ENCODE results near the gene ACTG1. TPM values are rescaled to one million over a fixed set of nuclear protein-coding genes. Genes with fewer than 3 reads are reported as not detected.

The ACTG1 gene
- total RNA-seq, 1 donor from 2014 or later: 468 TPM

DNA sequence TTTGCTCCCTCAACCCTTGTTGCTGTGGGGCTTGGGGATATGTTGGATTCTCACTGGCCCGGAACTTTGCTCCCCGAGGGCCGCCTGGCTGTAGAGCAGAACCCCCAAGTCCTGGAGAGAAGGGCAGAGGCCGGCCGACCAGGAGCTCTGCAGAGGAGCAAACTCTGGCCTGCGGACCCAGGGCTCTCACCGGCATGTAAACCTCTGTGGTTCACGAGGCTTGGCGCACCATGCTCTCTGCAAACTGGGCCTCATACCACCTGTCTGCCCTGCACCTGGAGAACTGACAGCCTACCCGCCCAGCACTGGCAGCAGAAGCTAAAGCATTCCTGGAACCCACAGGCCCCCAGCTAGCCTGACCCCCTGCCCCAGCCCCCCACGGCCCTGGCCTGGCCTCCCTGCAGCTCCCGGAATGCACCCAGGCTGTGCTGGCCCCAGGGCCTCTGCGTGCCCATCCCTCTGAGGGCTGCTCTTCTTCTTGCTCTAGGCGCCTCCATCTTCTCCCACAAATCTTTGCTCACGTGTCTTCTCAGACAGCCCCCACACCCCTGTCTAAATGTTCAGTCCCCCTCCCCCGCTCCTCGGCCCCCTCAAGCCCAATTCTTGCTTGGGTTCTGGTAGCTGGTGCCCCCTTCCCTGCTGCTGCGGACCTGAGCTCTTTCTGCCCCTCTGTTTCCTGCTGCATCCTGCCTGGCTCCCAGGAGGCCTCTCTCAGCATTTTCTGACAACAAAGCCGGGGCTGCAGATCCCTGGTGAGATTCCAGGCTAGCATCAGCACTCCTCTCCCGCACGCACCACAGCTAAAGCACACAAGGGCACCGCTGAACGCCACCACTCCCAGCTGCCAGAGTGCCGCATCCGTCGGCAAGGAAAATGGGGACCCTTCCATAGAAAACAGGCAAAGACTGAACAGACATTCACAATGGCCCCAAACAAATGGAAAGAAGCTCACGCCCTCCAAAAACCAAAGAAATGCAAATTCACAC, 23.3 kb downstream of the ACTG1 start:
- ATAC-seq (no peak), DNase-seq (ENCODE audit: missing footprints) (no peak)
- intact Hi-C loops (cut with DNase I): loop anchor here (2.0 kb wide), 1 partner anchor 143 kb away; no protein-coding TSS in a partner anchor

GRCh38 chr17:81488276-81488860, 24.2 kb downstream of the ACTG1 start:
- DNase-seq (ENCODE audit: missing footprints) (no peak), ATAC-seq (no peak)
- intact Hi-C loops (cut with DNase I): loop anchor here (2.0 kb wide), 1 partner anchor 142 kb away; no protein-coding TSS in a partner anchor

DNA sequence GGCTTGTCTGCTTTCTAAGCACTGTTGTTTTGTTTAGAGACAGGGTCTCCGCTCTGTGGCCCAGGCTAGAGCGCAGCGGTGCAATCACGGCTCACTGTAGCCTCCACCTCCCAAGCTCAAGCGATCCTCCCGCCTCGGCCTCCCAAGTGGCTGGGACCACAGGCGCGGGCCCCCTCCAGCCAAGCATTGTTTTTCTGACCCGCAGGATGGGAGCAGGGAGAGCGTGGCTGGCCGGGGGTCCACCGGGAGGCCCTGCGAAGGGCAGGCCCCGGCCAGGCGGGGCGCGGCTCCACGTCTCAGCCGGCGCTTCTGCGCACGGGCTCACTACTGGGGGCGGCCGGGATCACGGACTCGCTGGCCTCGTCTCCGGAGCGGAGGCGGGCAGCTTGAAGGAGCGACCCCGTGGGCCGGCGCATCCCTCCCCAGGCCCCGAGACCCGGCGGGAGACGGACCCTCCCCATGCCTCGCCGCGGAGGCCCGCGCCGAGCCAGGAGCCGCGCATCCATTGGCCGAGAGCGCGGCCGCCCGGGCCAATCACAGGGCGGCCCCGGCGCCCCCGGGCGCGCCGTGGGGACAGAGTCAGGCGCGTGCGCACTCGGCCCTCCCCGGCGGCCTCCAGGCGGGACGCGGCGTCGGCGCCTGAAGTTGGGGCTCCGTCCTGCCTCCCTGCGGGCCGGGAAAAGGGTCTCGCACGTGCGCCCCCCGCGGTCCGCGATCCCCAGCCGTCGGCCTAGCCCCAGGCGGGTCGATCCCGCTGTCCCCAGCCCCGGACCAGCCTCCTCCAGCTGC, 24.9 kb downstream of the ACTG1 start:
- DNase-seq (ENCODE audit: missing footprints) (peak; percentile 90), ATAC-seq (peak; percentile 88)
- intact Hi-C loops (cut with DNase I): loop anchor here (2.0 kb wide), 1 partner anchor 141 kb away; no protein-coding TSS in a partner anchor

DNA sequence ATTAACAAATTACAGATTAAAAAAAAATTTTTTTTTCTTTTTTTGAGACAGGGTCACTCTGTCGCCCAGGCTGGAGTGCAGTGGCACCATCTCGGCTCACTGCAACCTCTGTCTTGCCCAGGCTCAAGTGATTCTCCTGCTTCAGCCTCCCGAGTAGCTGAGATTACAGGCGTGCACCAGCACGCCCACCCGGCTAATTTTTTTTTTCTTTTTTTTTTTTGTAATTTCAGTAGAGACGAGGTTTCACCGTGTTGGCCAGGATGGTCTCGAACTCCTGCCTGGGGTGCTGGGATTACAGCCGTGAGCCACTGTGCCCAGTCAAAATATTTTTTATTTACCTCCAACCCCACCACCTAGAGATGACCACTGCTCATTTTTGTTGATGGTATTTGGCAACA, 25.5 kb downstream of the ACTG1 start:
- ATAC-seq (no peak), DNase-seq (ENCODE audit: missing footprints) (no peak)
- intact Hi-C loops (cut with DNase I): no loop called here

DNA sequence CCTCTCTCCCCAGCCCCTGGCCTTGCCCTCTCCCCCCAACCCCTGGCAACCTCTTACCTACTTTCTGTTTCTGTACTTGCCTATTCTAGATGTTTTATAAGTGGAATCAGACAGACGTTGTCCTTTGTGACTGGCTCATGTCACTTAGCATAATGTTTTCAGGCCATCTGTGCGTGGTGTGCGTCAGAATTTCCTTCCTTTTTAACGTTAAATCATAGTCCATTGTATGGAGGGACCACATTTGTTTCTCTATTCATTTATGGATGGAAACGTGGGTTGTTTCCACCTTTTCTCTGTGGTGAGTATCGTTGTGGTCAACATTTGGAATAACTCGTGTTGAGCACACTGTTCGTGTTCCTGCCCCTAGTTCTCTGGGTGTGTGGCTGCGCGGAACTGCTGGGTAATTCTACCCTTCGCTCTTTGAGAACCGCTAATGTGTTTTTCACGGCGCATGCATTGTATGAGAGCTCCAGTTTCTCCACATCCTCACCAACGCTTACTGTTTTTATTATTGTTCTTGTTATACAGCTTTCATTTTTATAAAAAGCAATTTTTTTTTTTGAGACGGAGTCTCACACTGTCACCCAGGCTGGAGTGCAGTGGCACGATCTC, 26.3 kb downstream of the ACTG1 start:
- intact Hi-C loops (cut with DNase I): no loop called here
- ATAC-seq: no peak
- DNase-seq (ENCODE audit: missing footprints): no peak

GRCh38 chr17:81484195-81484979, 28.2 kb downstream of the ACTG1 start:
- DNase-seq (ENCODE audit: missing footprints) (peak; percentile 95), ATAC-seq (peak; percentile 63)
- intact Hi-C loops (cut with DNase I): loop anchor here (1.0 to 5.0 kb wide), 2 partner anchors 187 to 229 kb away; partner anchors contain the start of gene SLC38A10

GRCh38 chr17:81483862-81484194, 28.8 kb downstream of the ACTG1 start:
- no peak for ATAC-seq
- no peak for DNase-seq (ENCODE audit: missing footprints)
- intact Hi-C loops (cut with DNase I): loop anchor here (1.0 to 5.0 kb wide), 3 partner anchors 89 to 229 kb away; partner anchors contain the start of genes BAHCC1 and SLC38A10

DNA sequence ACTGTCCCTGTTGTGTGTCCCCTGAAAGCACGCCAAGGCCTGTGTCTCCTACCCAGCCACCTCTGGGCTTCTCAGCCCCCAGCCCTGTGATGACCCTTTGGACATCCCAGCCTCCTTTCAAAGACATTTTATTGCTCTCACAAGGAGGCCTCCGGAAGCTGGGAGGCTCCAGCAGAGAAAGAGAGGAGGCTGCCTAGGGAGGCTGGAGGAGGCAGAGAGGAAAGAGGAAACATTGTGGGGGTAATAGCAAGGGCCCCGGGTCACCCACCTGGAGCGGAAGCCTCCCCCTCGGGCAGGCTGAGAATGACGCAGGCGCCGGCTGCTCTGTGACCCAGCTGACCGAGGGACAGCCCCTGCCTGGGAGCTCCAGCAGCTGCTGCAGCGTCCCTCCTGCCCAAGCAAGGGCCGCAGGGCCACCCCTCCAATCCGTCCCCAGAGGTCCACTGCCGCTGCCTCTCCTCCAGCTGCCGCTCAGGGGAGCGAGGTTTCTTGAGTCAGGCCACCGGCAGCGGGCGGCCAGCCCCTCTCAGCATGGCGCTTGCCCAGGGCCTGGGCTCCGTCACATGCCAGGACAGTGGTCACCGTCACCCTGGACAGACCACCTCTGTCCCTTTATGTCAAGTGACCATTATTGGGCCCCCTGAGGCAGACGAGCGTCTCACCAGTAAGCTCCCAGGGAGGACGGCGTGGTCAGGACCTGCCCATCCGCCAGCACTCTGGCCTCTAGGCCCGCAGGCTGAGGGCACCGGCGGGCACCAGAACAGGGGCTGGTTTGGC, 29.3 kb downstream of the ACTG1 start:
- ATAC-seq (peak; percentile 11), DNase-seq (ENCODE audit: missing footprints) (peak; percentile 81)
- intact Hi-C loops (cut with DNase I): loop anchor here (2.0 to 5.0 kb wide), 2 partner anchors 88 to 186 kb away; partner anchors contain the start of genes BAHCC1 and SLC38A10

DNA sequence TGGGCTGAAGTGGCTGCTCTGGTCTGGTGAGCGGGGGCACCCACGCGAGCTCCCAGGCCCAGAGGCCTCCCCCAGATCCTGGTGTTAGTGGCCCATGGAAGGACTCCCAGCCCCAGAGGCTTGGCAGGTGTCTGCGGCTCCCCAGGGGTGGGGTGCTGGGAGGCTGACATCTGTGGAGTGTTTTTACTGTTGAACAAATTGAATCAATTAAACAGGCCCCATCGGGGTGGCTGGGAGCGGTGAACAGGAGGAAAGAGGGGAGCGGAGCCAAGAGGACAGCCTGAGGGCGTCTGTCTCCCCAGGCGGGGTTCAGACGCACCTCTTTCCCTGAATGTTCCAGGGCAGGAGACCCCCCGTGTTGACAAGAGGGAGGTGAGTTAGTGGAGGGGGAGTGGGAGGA, 29.9 kb downstream of the ACTG1 start:
- intact Hi-C loops (cut with DNase I): loop anchor here (2.0 to 5.0 kb wide), 2 partner anchors 88 to 185 kb away; partner anchors contain the start of genes BAHCC1 and SLC38A10
- no peak for DNase-seq (ENCODE audit: missing footprints)
- no peak for ATAC-seq

DNA sequence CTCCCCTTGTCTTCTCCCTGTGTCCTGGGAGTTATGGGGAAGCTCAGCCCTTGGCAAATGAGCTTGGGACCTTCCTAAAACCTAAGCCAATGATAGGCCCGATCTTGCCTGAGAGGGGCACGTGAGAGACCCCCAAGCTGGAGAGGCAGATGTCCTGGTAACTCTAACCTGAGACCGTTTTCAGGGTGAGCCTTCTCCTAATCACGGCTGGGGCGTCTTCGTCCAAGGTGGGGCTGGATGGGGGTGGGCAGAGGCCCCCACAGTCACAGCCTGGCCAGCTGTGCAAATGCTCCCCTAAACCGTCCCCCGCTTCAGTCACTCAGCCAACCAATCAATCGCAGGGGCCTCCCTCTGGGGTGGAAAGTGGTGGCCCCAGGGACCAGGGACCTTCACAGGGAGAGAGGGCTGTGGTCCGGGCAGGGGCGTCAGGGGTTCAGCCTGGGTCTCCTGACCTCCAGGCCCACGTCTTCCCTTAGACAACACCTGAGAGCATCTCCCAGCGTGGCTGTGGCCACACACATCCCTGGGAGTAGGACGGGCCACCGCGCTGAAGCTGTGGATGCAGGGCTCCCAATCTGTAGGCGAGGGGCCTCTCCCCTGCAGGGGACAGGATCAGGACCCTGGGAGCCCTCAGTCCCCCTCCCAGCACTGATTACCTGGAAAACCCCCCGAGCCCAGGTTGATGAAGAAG, 30.6 kb downstream of the ACTG1 start:
- intact Hi-C loops (cut with DNase I): loop anchor here (2.0 to 5.0 kb wide), 3 partner anchors 77 to 185 kb away; partner anchors contain the start of genes BAHCC1 and SLC38A10
- DNase-seq (ENCODE audit: missing footprints) (no peak), ATAC-seq (no peak)

- DNase-seq (ENCODE audit: missing footprints): peak; percentile 84
- intact Hi-C loops (cut with DNase I): loop anchor here (2.0 to 5.0 kb wide), 2 partner anchors 76 to 184 kb away; partner anchors contain the start of gene SLC38A10
- ATAC-seq: peak; percentile 80
Observed at GRCh38 chr17:81481073-81481799, 31.4 kb downstream of the ACTG1 start.

- ATAC-seq (no peak), DNase-seq (ENCODE audit: missing footprints) (no peak)
- intact Hi-C loops (cut with DNase I): loop anchor here (2.0 to 5.0 kb wide), 2 partner anchors 76 to 183 kb away; partner anchors contain the start of gene SLC38A10
Observed at GRCh38 chr17:81480140-81481072, 32.2 kb downstream of the ACTG1 start.

DNA sequence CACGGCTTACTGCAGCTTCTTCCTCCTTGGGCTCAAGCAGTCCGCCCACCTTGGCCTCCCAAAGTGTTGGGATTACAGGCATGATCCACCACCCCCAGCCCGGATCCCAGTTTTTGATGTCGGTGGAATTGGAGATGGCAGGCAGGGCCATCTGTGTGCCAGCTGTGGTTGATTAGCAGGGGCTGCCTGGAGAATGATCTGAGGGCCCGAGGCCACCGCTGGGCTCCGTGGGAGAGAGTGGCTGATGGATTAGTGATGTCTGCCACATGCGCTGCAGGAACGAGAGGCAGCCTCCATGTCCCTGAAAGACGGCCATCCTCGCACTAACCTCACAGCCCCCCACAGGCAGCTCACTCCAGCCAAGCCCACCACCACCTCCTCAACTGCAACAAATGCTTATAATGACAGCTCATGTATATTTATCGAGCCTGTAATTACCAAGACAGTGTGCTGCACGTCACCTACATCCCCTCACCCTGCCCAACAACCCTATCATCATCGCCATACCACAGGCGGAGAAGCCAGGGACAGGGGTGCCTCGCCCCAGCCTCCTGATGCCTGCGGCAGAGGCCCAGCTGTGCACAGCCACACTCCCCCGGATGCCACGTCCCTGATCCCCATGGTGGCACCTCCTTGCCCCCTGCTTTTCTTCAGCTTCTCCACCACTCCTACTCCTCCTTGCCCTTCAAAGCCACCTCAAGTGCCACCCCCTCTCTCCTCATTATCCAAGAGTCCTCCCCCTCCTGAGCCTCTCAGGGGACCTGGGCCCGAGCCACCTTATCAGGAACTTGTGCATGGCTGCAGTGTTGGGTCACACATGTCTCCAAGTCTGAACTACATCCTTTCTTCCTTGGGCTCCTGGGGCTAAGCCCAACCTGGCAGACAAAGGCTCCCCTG, 33.2 kb downstream of the ACTG1 start:
- ATAC-seq (no peak), DNase-seq (ENCODE audit: missing footprints) (no peak)
- intact Hi-C loops (cut with DNase I): loop anchor here (2.0 to 5.0 kb wide), 2 partner anchors 75 to 182 kb away; partner anchors contain the start of gene SLC38A10
